COLO668 (cell line): ENCODE results near the gene GNA14.
"Not testable (repeated sequence)": the region's sequence is repeated elsewhere in the genome, so short reads cannot be mapped to it uniquely, and the experiment has no call there.

Experiments
- DNase-seq: peaks from one replicate; lab custom pipeline; 2025; ENCODE audit not compliant: unreplicated experiment; lab: John Stamatoyannopoulos, UW

Gene GNA14

GRCh38 chr9:77455312-77455927 lies 192.7 kb downstream of the GNA14 start:
- DNase-seq, result peak; percentile 43

- no peak for DNase-seq
Observed at GRCh38 chr9:77454663-77455062, 193.5 kb downstream of the GNA14 start.

GRCh38 chr9:77453825-77454647 lies 194.1 kb downstream of the GNA14 start:
- no peak for DNase-seq

GRCh38 chr9:77451507-77451906 lies 196.6 kb downstream of the GNA14 start:
- no peak for DNase-seq

DNA sequence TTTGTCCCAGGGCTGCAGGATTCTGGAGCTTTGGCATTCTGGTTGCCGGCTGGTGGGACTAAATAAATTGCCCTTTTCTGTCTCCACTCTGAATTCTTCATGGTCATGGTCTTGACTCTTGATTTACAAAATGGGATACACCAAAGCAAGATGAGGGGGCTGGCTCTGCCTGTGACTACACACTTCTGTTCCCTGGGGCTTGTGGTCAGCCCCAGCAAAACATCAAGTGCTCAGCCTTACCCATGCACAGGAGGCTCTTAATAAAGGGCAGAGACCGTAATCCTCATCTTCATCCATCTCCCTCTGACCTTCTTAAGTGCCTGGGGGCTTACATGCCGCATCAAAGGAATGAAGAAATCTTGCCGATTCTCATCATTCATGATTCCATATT lies 198.0 kb downstream of the GNA14 start:
- DNase-seq, result no peak

DNA sequence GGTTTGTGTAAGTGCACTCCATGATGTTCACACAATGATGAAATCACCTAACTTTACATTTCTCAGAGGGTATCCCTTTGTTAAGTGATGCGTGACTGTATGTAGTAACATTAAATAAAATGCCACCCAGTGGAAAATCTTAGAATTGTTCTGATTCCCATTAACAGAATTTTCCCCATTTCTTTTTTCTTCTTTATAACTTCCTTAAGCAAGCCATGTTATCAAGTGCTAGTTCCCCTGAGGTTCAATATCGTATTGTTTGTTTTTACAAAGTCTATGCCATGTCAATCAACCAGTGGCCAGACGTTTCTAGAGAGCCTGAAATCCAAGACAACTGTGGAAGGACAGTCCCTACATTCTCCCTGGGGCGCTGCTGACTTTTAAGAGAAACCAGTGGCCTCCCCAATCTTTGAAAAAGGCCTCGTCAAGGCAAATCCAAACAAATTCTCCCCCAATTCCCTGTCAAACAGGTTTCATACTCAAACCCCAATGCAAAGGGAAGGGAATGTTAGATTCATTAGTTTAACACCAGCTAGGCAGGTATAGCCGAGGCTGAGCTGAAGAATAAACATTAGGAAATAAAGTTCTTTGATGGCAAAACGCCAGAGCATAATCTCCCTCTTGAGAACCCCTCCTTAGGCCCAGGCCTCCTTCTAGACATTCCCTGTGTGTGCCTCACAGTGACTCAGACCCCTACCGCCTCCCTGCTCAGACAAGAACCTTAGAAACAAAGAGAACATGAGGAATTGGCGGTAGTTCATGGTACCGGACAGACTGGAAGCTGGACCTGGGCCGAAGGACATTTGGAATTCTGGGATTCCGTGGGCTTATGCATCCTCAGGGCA lies 198.7 kb downstream of the GNA14 start:
- DNase-seq, result no peak

DNA sequence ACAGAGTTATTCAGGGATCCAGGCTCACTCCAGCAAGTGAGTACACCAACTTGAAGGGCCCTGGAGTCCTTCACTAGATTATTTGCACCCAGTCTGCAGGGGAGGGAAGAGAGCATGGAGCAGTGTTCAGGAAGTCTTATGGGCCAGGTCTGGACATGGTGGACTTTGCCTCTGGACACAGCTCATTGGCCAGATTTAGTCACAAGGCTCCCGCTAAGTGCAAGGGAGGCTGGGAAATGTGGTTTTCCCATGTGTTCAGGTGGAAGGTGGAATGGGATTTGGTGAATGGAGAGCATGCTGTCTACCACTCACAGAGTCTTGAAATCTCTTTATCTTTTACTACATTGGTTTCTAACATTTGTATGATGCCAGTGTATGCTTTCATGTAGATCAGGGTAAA lies 200.5 kb downstream of the GNA14 start:
- DNase-seq, result no peak

DNA sequence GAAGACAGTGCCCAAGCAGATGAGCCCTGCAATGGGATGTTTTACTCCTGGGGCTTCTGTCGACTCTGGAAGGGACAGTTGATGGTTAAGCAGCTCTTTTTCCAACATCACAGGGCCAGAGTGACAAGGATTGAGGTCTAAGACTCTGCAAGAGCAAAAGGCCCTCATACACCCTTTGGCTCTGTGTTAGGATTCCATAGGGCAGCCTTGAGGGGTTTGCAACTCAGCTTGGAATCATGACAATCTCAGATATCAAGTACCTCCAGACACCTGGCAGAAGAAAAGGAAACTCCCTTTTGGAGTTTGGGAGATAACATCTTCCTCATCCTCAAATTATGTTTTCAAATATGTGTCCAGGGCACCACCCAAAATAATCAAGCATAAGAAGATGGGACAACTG lies 205.7 kb downstream of the GNA14 start:
- no peak for DNase-seq

DNA sequence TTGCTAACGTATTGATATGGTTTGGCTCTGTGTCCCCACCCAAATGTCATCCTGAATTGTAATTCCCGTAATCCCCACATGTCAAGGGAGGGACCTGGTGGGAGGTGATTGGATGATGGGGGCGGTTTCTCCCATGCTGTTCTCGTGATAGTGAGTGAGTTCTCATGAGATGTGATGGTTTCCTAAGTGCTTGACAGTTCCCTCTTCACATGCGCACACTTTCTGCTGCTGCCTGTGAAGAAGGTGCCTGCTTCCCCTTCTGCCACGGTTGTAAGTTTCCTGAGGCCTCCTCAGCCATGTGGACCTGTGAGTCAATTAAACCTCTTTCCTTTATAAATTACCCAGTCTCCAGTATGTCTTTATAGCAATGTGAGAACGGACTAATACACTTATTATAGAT lies 207.0 kb downstream of the GNA14 start:
- DNase-seq, result not testable (repeated sequence)

- no peak for DNase-seq
Observed at GRCh38 chr9:77440057-77440456, 208.1 kb downstream of the GNA14 start.

DNA sequence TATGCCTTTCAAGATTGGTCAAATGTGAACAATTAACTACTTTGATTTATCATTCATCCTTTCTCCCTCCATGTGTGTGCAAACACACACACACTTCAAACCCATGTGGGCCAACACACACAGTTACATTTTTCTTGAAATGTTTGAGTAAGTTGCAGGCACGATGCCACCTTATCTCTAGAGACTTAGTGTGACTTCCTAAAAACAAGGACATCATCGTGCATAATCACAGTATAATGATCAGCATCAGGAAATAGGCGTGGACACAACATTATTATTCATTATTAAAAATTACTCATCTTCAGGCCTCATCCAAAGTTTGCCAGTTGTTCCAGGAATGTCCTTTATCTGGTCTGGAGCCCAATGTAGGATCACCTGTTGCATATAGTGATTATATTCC lies 209.5 kb downstream of the GNA14 start:
- no peak for DNase-seq

DNA sequence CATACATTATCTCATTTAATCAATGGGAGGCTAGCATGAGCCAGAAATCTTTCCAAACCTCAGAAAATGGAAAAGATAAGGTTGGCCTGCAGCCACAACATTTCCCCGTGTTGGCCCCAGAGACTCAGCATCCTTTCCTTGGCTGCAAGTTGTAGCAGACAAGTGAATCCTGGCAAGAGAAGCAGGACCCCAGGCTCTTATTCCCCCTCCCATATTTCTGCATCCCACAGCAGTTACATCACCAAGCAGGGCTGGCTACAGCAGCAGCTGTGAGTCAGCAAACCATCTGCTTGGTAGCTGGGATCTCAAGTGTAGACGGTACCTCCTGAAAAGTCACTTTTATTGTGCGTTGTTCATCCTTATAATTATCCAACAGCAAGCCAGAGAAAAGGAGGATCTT lies 212.4 kb downstream of the GNA14 start:
- DNase-seq, result no peak

- DNase-seq, result no peak
Observed at GRCh38 chr9:77435277-77435676, 212.8 kb downstream of the GNA14 start.

DNA sequence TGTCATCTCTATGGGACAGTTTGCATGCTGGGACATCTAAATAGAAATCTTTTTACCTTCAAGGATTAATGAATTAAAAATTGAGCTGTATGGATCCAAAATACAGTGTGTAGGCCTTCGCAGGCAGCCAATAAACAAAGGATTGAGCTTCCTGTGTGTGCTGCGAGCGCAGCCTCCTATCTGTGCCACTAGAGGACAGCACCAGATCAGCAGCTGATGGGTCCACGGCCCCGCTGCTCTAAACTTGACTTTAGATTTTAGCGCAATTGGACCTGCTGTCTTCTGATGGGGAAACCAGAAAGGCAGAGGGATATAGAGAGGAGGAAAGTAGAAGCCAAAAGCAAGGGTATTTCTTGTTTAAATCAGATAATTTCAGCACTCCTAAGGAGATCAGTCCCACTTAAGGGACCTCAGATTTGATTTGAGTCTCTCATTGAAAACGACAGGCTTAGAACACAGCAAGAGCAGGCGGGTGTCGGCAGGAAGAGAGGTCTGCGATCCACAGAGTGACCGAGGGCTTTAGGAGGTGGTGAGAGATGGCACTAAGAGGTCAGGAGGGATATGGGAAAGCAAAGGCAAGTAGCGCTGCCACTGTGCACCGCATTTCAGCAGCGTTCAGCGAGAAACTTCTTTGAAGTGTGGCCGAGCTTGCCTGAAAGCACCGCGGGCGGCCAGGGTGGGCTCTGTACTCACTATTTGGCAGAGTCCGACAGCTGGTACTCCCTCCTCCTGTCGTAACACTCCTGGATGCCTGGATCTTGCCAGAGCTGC lies 214.3 kb downstream of the GNA14 start:
- DNase-seq, result peak; percentile 67

GRCh38 chr9:77432053-77432452 lies 216.1 kb downstream of the GNA14 start:
- no peak for DNase-seq

DNA sequence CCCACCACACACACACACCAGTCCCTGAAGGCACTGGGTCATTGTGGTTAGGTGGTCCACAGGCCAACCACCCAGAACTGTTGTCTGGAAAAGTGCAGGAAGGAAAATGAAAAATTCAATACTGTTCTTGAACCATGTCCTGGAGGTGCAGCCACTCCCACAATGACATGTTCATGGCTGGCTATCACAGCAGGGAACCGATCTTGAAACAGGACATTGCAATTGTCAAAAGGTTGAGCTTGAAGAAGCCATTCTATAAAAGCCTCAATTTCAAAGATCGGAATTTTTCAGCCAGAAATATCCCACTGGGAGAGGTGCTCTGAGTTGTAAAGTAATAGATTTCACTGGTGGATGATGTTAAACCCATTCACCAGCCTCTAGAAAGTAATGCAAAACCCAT lies 218.2 kb downstream of the GNA14 start:
- DNase-seq, result no peak

- DNase-seq, result no peak
Observed at GRCh38 chr9:77427256-77427927, 220.7 kb downstream of the GNA14 start.

GRCh38 chr9:77426712-77427111 lies 221.4 kb downstream of the GNA14 start:
- DNase-seq, result no peak

GRCh38 chr9:77424993-77425392 lies 223.1 kb downstream of the GNA14 start:
- no peak for DNase-seq

DNA sequence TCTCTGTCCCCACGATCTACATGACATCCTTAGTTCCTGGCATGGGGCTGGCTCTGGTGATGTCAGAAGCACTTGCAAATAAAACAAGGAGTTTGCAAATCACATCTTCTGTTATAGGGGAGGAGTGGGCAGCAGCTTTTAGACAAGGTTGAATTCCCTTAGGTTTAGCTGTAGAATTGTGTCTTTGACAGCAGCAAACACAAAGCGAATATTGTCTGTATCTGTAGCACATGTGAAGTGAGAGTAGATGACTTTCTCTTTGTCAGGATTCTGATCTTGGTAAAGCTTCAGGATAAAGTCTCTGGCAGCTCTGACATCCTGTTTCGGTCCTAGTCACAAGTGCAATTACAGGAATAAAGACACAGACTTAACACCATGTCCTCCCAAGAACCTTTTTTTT lies 224.3 kb downstream of the GNA14 start:
- no peak for DNase-seq

DNA sequence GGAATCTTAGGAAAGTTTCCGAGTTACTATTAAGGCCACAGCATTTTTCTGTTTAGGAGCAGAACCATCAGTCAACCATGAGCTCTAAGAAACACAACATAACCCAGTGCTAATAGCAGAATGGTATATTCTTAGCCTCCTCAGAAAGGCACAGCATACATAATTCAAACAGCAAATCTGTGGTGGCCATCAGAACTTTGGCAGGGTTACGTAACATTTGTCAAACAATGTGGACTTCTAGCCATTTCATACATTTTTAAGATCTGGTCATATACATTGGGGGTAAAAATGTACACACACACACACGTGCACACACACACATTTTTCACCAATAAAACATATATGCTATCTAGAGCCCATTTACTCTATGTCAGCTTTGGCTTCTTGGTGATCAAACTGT lies 225.2 kb downstream of the GNA14 start:
- no peak for DNase-seq
